Esophagus squamous epithelium (tissue), 5 donors: Measurements from ENCODE around the gene FMNL1. TPM values are rescaled to one million over a fixed set of nuclear protein-coding genes. Genes with fewer than 3 reads are reported as not detected.
A peak's percentile ranks its signal among the peaks of the same experiment; 100 is the strongest.

ENCODE experiments used
- DNase-seq: peaks from one replicate; lab custom pipeline; 2025; lab: John Stamatoyannopoulos, UW
- H3K27ac ChIP-seq, 4 donors: fragments of 200-600 bp; sonication (generic); one replicate each; pipeline ENCODE4 v1.5.1; 2016 to 2019; ENCODE audit warnings: mild to moderate bottlenecking in 1 of 4
- H3K27me3 ChIP-seq, 4 donors: fragments of 200-600 bp; sonication (generic); 1 replicate in 3 of 4; 2 replicates in 1 of 4; pipeline versions ENCODE4 v1.5.1 to v1.6.0; 2017 to 2021; ENCODE audit warnings: antibody characterized with exemption in 1 of 4
- H3K36me3 ChIP-seq, 3 donors: fragments of 200-600 bp; sonication (generic); one replicate each; pipeline ENCODE4 v1.5.1; 2016 to 2019
- H3K4me1 ChIP-seq, 3 donors: fragments of 200-600 bp; sonication (generic); one replicate each; pipeline ENCODE4 v1.5.1; 2017 to 2019
- H3K4me3 ChIP-seq, 4 donors: fragments of 200-600 bp; sonication (generic); 1 replicate in 3 of 4; 2 replicates in 1 of 4; pipeline ENCODE4 v1.5.1; 2016 to 2019; ENCODE audit warnings: mild to moderate bottlenecking in 2 of 4, moderate library complexity in 1 of 4
- H3K9me3 ChIP-seq, 3 donors: fragments of 200-600 bp; sonication (generic); one replicate each; pipeline ENCODE4 v1.5.1; 2016 to 2019
- POLR2A ChIP-seq, 4 donors: fragments of 450-650 bp; IDR thresholded peaks; one replicate each; pipeline ENCODE4 v1.6.1; 2017; ENCODE audit warnings: antibody characterized with exemption in 4 of 4, mild to moderate bottlenecking in 4 of 4, moderate library complexity in 3 of 4
- WGBS, 2 donors: methylation state at CpG; one replicate each; pipeline ENCODE4 v1.1.5; 2018; 5-methylcytosine and 5-hydroxymethylcytosine counted together
- intact Hi-C: fragments of 100-400 bp; cut with DNase I; formaldehyde crosslinking; loops from one replicate; pipeline ENCODE4 v1.15.0; 2022
- total RNA-seq, 4 donors: library from RNA; depleted of rRNA; stranded (reverse); fragments of >200 nt; gene quantifications; one replicate each; pipeline ENCODE4 v1.1.0, GENCODE V29; 2016
- TF ChIP-seq, protein P1 (sequence below), 6 experiments: fragments of 450-650 bp in 4 of 6; fragments of 200-600 bp in 2 of 6; sonication (generic) in 2 of 6; IDR thresholded peaks; one replicate each; pipeline ENCODE4 v1.5.1; 2016 to 2019; ENCODE audit warnings: antibody characterized with exemption in 6 of 6, mild to moderate bottlenecking in 4 of 6, moderate library complexity in 4 of 6
- donor health status: DM: yes; HTN: yes; CAD: no.

Gene FMNL1
- total RNA-seq, 4 donors from 2014 or later = 3.5 to 16.8 (median 6.9) TPM

DNA sequence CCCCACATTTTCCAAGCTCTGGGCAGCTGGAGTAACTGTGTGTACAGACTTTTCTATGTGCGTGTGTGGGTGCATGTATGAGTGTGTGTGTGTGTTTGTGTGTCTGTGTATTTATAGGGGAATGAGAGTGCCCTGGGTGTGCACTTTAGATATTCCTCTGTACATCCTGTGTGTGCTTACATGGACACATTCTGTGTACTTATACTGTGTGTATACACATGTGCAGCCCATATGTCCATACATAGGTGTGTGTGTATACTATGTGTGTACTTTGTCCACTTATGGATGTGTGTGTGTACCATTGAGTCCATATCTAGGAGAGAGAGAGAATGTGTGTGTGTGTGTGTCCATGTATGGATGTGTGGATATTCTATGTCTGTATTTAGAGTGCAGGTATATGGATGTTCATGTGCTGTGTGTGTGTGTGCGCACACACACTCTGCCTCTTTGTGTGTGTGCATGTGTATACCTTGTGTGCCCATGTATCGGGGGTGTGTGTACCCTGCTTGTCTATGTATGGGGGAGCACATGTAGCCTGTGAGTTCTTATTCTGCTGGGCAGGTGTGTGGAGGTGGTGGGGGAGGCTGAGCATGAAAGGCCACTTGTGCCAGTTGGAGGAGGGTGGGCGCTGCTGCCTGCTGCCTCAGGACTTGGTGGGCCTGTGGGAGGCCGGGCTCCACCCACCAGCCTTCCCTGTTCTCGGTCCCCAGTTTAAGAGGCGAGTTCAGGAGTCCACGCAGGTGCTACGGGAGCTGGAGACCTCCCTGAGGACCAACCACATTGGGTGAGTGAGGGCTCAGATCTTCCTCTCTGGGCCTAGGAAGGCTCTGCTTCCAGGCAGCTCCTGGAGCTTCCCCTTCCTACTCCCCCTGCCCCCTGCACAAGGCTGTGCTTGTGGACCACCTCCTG is 11.1 kb downstream of the FMNL1 start:
- Histone ChIP-seq H3K27me3 (peaks cover 0 to 6% (median 0%) of the 10 kb centered on the region in 4 donors), H3K4me3 (no peak overlapping the region), H3K4me1 (peaks cover 31 to 57% (median 34%) of the 10 kb centered on the region in 3 donors), H3K27ac (no peak overlapping the region), H3K36me3 (peaks cover 0 to 9% (median 0%) of the 10 kb centered on the region in 3 donors), H3K9me3 (no peaks in the 10 kb centered on the region)
- WGBS, 2 donors = 82 to 100% methylated on average over 1 to 3 of the region's 9 CpGs
- intact Hi-C loops = no loop called here
- no peak for DNase-seq
- TF ChIP-seq, protein P1, sequence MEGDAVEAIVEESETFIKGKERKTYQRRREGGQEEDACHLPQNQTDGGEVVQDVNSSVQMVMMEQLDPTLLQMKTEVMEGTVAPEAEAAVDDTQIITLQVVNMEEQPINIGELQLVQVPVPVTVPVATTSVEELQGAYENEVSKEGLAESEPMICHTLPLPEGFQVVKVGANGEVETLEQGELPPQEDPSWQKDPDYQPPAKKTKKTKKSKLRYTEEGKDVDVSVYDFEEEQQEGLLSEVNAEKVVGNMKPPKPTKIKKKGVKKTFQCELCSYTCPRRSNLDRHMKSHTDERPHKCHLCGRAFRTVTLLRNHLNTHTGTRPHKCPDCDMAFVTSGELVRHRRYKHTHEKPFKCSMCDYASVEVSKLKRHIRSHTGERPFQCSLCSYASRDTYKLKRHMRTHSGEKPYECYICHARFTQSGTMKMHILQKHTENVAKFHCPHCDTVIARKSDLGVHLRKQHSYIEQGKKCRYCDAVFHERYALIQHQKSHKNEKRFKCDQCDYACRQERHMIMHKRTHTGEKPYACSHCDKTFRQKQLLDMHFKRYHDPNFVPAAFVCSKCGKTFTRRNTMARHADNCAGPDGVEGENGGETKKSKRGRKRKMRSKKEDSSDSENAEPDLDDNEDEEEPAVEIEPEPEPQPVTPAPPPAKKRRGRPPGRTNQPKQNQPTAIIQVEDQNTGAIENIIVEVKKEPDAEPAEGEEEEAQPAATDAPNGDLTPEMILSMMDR (IDR thresholded peaks at IDR 0.05) = no peak
- TF ChIP-seq POLR2A (IDR thresholded peaks at IDR 0.05) = no peak

DNA sequence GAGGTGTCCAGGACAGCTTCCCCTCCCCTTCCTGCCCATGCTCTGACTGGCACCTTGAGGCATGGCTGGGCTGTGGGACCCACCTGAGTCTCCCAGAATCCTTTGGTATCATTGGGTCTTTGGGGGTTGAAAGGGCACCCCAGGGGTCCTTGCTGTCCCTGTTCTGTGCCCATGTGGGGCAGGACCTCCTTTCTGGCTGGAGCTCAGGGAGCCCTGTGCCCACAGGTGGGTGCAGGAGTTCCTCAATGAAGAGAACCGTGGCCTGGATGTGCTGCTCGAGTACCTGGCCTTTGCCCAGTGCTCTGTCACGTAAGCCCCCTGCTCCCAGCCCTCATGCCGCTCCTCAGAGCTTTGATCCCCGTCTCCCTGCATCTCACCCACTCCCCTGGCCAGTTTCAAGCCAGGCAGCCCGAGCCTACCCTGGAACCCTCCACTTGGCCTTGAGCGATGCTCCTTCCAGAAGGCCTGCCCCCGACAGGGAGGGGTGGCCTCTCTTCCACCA is 11.8 kb downstream of the FMNL1 start:
- TF ChIP-seq POLR2A (IDR thresholded peaks at IDR 0.05) = no peak
- TF ChIP-seq, protein P1 (IDR thresholded peaks at IDR 0.05) = no peak
- intact Hi-C loops = no loop called here
- no peak for DNase-seq

DNA sequence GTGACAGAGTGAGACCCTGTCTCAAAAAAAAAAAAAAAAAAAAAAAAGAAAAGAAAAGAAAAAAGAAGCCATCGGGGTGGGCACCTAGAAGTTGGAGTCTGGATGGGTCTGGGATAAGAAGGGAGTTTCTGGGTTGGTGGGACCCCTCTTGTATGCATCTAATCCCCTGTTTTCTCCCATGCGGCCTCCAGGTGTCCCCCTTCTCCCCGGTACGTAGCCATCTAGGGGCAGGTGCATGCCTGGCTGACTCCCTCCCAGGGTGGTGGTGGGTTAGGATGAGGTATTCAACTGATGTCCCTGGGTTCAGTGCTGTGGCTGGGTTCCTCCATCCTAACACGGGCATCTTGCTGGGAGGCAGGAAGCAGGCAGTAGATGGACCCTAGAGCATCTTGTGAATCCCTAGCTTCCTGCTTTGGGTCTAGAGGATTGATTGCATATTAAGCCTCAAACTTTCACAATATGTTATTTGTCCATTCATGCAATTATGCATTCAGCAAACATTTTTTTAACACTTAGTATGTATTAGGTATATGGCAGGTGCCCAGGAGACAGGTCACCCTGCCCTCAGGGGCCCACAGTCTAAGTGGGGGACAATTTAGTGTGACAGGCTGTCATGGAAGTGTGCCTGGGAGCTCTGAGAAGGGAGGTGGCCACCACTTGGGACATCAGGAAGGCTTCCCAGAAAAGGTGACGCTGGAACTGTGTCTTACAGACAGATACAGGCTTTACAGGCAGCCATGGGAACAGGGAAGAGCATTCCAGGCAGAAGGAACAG is 13.1 kb downstream of the FMNL1 start:
- intact Hi-C loops = no loop called here
- 12 to 45% methylated on average over 6 of the region's 6 CpGs for WGBS, 2 donors
- no peak for DNase-seq

More for the DNA sequence above, 11.8 kb downstream of the FMNL1 start:
- H3K4me1 ChIP-seq = peaks cover 27 to 50% (median 28%) of the 10 kb centered on the region in 3 donors
- peaks cover 0 to 16% (median 0%) of the 10 kb centered on the region in 3 donors for H3K36me3 ChIP-seq
- 85 to 94% methylated on average over 6 to 8 of the region's 8 CpGs for WGBS, 2 donors
- H3K27ac ChIP-seq = no peak overlapping the region
- H3K9me3 ChIP-seq = no peaks in the 10 kb centered on the region
- H3K27me3 ChIP-seq = peaks cover 0 to 6% (median 0%) of the 10 kb centered on the region in 4 donors
- no peak overlapping the region for H3K4me3 ChIP-seq

DNA sequence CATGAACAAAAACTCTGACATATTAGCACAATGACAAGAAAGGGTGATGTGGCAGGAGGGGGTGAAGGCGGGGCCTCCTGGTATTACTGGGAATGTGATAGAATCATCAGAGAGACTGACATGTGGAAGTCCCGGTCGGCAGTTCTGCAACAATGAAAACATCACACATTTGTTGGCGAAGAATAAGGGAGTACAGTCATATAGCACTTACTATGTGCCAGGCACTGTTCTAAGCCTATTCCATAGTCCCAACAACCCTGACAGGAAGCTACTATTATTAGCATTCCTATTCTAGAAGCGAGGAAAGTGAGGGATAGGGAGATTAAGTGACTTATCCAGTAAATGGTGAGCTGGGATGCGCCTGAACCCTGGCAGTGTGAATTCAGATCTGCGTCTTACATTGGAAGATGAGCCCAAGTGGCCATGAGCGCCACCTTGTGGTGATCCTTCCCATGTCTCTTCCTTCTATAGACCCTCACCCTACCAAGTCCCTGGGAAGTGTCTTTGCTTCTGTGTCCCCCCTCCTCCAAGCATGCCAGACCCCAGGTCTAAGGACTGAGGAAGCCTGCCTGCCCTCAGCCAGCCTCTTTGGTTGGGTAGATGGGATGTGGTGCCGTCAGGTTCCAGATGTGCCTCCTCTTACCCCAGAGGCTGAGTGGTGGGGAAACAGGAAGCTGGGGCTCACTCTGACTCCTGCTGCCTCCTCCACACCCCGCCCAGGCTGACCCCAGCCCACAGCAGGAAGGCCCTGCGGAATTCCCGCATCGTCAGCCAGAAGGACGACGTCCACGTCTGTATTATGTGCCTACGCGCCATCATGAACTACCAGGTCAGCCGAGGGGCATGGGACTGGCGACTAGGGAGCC is 14.0 kb downstream of the FMNL1 start:
- peaks cover 0 to 21% (median 0%) of the 10 kb centered on the region in 4 donors for H3K27me3 ChIP-seq
- DNase-seq = no peak
- no peak overlapping the region for H3K4me3 ChIP-seq
- H3K9me3 ChIP-seq = no peaks in the 10 kb centered on the region
- peaks cover 6 to 31% (median 6%) of the 10 kb centered on the region in 3 donors for H3K4me1 ChIP-seq
- H3K27ac ChIP-seq = peak overlapping the region in 1 of 4 donors; percentile 18
- intact Hi-C loops = no loop called here
- 20 to 54% methylated on average over 9 to 16 of the region's 20 CpGs for WGBS, 2 donors
- H3K36me3 ChIP-seq = peaks cover 0 to 22% (median 0%) of the 10 kb centered on the region in 3 donors
- no peak for TF ChIP-seq POLR2A (IDR thresholded peaks at IDR 0.05)
- TF ChIP-seq, protein P1 (IDR thresholded peaks at IDR 0.05) = peak; percentile 62 to 84 (median 72)

More for the DNA sequence above, 13.1 kb downstream of the FMNL1 start:
- H3K4me1 ChIP-seq = peaks cover 14 to 36% (median 15%) of the 10 kb centered on the region in 3 donors
- TF ChIP-seq POLR2A (IDR thresholded peaks at IDR 0.05) = no peak
- TF ChIP-seq, protein P1 (IDR thresholded peaks at IDR 0.05) = peak in 2 of 6 experiments; percentile 17 to 23
- H3K27me3 ChIP-seq = peaks cover 0 to 13% (median 0%) of the 10 kb centered on the region in 4 donors
- H3K9me3 ChIP-seq = no peaks in the 10 kb centered on the region
- no peak overlapping the region for H3K4me3 ChIP-seq
- H3K36me3 ChIP-seq = peaks cover 0 to 17% (median 0%) of the 10 kb centered on the region in 3 donors
- H3K27ac ChIP-seq = peak overlapping the region in 1 of 4 donors; percentile 18
